Neural progenitor cell (in vitro differentiated cells): ENCODE measurements around the gene CDH2. TPM values are rescaled to one million over a fixed set of nuclear protein-coding genes. Genes with fewer than 3 reads are reported as not detected.

Source experiments
- DNase-seq: peaks from one replicate; pipeline ENCODE4 v3.0.0-alpha.2; 2016; ENCODE audit warnings: low spot score
- H2AFZ ChIP-seq: fragments of 200-600 bp; sonication (generic); replicated peaks from 2 replicates; pipeline ENCODE4 v1.6.1; 2016; ENCODE audit warnings: antibody characterized with exemption
- H3F3A ChIP-seq: fragments of 200-600 bp; sonication (generic); 2 replicates; pipeline ENCODE4 v1.6.1; 2016; ENCODE audit warnings: antibody characterized with exemption, low read depth
- H3K27ac ChIP-seq: fragments of 200-600 bp; sonication (generic); 2 replicates; pipeline ENCODE4 v1.5.1; 2016; ENCODE audit warnings: mild to moderate bottlenecking
- H3K27me3 ChIP-seq: fragments of 200-600 bp; sonication (generic); 2 replicates; pipeline ENCODE4 v1.6.1; 2016; ENCODE audit warnings: mild to moderate bottlenecking, moderate library complexity
- H3K36me3 ChIP-seq: fragments of 200-600 bp; sonication (generic); 2 replicates; pipeline ENCODE4 v1.5.1; 2016
- H3K4me1 ChIP-seq: fragments of 200-600 bp; sonication (generic); 2 replicates; pipeline ENCODE4 v1.6.1; 2016; ENCODE audit warnings: mixed run types
- H3K4me2 ChIP-seq: fragments of 200-600 bp; sonication (generic); 2 replicates; pipeline ENCODE4 v1.6.1; 2016
- H3K4me3 ChIP-seq: fragments of 200-600 bp; sonication (generic); 2 replicates; pipeline ENCODE4 v1.5.1; 2016
- H3K79me2 ChIP-seq: fragments of 200-600 bp; sonication (generic); 2 replicates; pipeline ENCODE4 v1.6.1; 2016; ENCODE audit warnings: low read depth
- H3K9ac ChIP-seq: fragments of 200-600 bp; sonication (generic); 2 replicates; pipeline ENCODE4 v1.6.1; 2016
- H3K9me3 ChIP-seq: fragments of 200-600 bp; sonication (generic); 2 replicates; pipeline ENCODE4 v1.5.1; 2016; ENCODE audit warnings: low read depth
- H4K20me1 ChIP-seq: fragments of 200-600 bp; sonication (generic); 2 replicates; pipeline ENCODE4 v1.6.1; 2016; ENCODE audit warnings: low read depth
- H3K27ac Mint-ChIP-seq: 3 replicates; pipeline ENCODE4 v1.8.0; 2021; ENCODE audit warnings: mixed read lengths
- H3K27me3 Mint-ChIP-seq: 2 replicates; pipeline ENCODE4 v1.8.0; 2022; ENCODE audit warnings: low read depth, mild to moderate bottlenecking, inconsistent platforms, moderate library complexity, mixed read lengths; ENCODE audit not compliant: insufficient read depth
- H3K36me3 Mint-ChIP-seq: 3 replicates; pipeline ENCODE4 v1.8.0; 2021; ENCODE audit warnings: mixed read lengths
- H3K4me1 Mint-ChIP-seq: 3 replicates; pipeline ENCODE4 v1.8.0; 2021; ENCODE audit warnings: mixed read lengths
- H3K4me3 Mint-ChIP-seq: 3 replicates; pipeline ENCODE4 v1.8.0; 2021; ENCODE audit warnings: mild to moderate bottlenecking, moderate library complexity, mixed read lengths
- H3K9me3 Mint-ChIP-seq: 3 replicates; pipeline ENCODE4 v1.8.0; 2020; ENCODE audit warnings: mixed read lengths
- CTCF ChIP-seq: fragments of 200-600 bp; sonication (generic); IDR thresholded peaks from 2 replicates; pipeline ENCODE4 v1.5.1; 2017; ENCODE audit warnings: antibody characterized with exemption, mild to moderate bottlenecking
- EZH2 ChIP-seq: fragments of 200-600 bp; sonication (generic); IDR thresholded peaks from 2 replicates; pipeline ENCODE4 v1.6.1; 2017; ENCODE audit warnings: antibody characterized with exemption, mild to moderate bottlenecking, moderate library complexity
- EZH2phosphoT487 ChIP-seq: fragments of 200-600 bp; sonication (generic); IDR thresholded peaks from 2 replicates; pipeline ENCODE4 v1.6.1; 2017; ENCODE audit warnings: antibody characterized with exemption
- total RNA-seq: library from RNA; depleted of rRNA; stranded (reverse); fragments of >200 nt; gene quantifications from 2 replicates; pipeline ENCODE4 v1.2.3, GENCODE V29; 2015; ENCODE audit warnings: low replicate concordance

Gene CDH2
- total RNA-seq, 1 donor from 2014 or later: 459 TPM

GRCh38 chr18:28127228-28127627, 49.7 kb downstream of the CDH2 start:
- Histone ChIP-seq H2AFZ (no peak overlapping the region), H3K9ac (no peak overlapping the region), H3K4me2 (no peak overlapping the region), H3F3A (peaks cover 21% of the 10 kb centered on the region), H4K20me1 (peaks cover 100% of the 10 kb centered on the region), H3K36me3 (no peaks in the 10 kb centered on the region), H3K4me3 (no peak overlapping the region), H3K9me3 (no peaks in the 10 kb centered on the region), H3K27me3 (no peaks in the 10 kb centered on the region), H3K4me1 (peaks cover 46% of the 10 kb centered on the region), H3K27ac (no peak overlapping the region), H3K79me2 (peaks cover 100% of the 10 kb centered on the region)
- Mint-ChIP-seq H3K4me3 (no peak overlapping the region), H3K9me3 (peaks cover 2% of the 10 kb centered on the region), H3K4me1 (peaks cover 50% of the 10 kb centered on the region), H3K36me3 (peaks cover 24% of the 10 kb centered on the region), H3K27ac (no peak overlapping the region), H3K27me3 (peaks cover 3% of the 10 kb centered on the region)
- no peak for DNase-seq
- no peak for TF ChIP-seq EZH2phosphoT487
- TF ChIP-seq CTCF: no peak
- no peak for TF ChIP-seq EZH2

- Histone ChIP-seq H3K9me3 (no peaks in the 10 kb centered on the region), H3K9ac (no peak overlapping the region), H3K4me1 (peaks cover 48% of the 10 kb centered on the region), H3K27me3 (no peaks in the 10 kb centered on the region), H2AFZ (no peak overlapping the region), H3K4me2 (no peak overlapping the region), H3F3A (peaks cover 21% of the 10 kb centered on the region), H3K79me2 (peaks cover 100% of the 10 kb centered on the region), H3K36me3 (no peaks in the 10 kb centered on the region), H3K4me3 (no peak overlapping the region), H3K27ac (no peak overlapping the region), H4K20me1 (peaks cover 100% of the 10 kb centered on the region)
- Mint-ChIP-seq H3K4me3 (no peak overlapping the region), H3K36me3 (peaks cover 29% of the 10 kb centered on the region), H3K27me3 (peaks cover 3% of the 10 kb centered on the region), H3K4me1 (peaks cover 49% of the 10 kb centered on the region), H3K27ac (no peak overlapping the region), H3K9me3 (peaks cover 2% of the 10 kb centered on the region)
- no peak for DNase-seq
- no peak for TF ChIP-seq CTCF
- TF ChIP-seq EZH2phosphoT487: no peak
- TF ChIP-seq EZH2: no peak
Observed at GRCh38 chr18:28126768-28127167, 50.2 kb downstream of the CDH2 start.

- Histone ChIP-seq H3K4me2 (no peak overlapping the region), H2AFZ (no peak overlapping the region), H3K79me2 (peaks cover 100% of the 10 kb centered on the region), H3K4me3 (no peak overlapping the region), H3K27ac (no peak overlapping the region), H3K4me1 (peaks cover 41% of the 10 kb centered on the region), H4K20me1 (peaks cover 100% of the 10 kb centered on the region), H3K27me3 (no peaks in the 10 kb centered on the region), H3K36me3 (no peaks in the 10 kb centered on the region), H3K9me3 (no peaks in the 10 kb centered on the region), H3F3A (peaks cover 12% of the 10 kb centered on the region), H3K9ac (no peak overlapping the region)
- no peak for DNase-seq
- TF ChIP-seq CTCF (no peak), EZH2phosphoT487 (no peak), EZH2 (no peak)
- H3K27ac Mint-ChIP-seq: no peak overlapping the region
- no peak overlapping the region for H3K4me3 Mint-ChIP-seq
- H3K27me3 Mint-ChIP-seq: peaks cover 5% of the 10 kb centered on the region
- H3K36me3 Mint-ChIP-seq: peaks cover 44% of the 10 kb centered on the region
- peaks cover 36% of the 10 kb centered on the region for H3K4me1 Mint-ChIP-seq
- peaks cover 12% of the 10 kb centered on the region for H3K9me3 Mint-ChIP-seq
Observed at GRCh38 chr18:28125051-28125450, 51.9 kb downstream of the CDH2 start.
